ENCODE measurements around the gene IGFALS.

Gene IGFALS

GRCh38 chr16:1776991-1777374, 16.5 kb downstream of the IGFALS start:
- no peak for DNase-seq (ENCODE audit: low spot score)

DNA sequence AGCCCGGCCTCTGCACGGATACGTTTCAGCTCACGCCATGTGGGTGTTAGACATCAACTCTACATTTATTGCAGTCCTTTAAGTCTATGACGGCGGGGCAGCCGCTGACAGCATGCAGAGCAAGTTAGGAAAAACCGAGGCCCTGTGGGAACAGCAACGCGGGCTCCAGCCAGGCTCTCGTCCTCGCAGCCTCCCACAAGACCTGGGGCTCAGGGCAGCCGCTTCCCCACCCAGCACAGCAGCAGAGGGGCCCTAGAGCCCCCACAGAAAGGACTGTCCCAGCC, 16.9 kb downstream of the IGFALS start:
- DNase-seq (ENCODE audit: low spot score) = no peak

DNA sequence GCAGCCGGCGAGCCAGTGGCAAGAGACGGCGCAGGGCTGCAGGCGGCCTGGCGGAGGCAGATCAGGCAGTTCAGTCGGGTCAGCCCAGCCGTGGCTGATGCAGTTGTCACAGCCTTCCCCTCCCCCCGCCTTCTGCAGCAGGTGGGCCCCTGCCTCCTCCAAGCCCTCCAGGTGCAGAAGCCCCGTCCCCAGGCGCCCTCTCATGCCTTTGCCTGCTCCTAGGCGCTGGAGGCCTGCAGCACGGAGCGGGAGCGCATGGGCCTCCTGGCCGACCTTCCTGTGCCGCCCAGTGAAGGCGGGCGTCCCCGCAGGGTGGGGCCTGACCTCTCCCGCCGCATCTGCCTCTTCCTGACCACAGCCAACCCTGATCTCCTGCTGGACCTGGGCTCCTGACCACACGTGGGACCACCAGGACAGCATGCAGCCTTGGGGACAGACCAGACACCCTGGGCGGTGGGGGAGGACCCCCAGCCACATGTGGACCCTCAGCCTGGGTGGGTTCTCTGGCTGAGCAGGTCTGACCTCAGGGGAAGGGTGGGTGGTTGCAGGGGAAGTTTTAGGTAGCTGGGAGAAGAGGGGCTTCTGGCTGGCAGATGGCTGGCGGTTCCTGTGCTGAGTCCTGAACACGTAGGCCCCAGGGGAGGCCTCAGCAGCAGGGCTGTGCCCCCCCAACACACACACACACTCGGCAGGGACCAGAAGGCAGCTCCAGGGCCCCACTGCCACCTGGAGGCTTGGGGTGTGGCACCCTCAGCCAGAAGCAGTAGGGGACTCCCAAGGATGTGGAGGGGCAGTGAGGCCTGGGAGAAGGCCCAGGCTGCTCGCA, 17.4 kb downstream of the IGFALS start:
- no peak for DNase-seq (ENCODE audit: low spot score)

GRCh38 chr16:1775006-1775845, 18.3 kb downstream of the IGFALS start:
- no peak for DNase-seq (ENCODE audit: low spot score)

GRCh38 chr16:1774448-1774780, 19.1 kb downstream of the IGFALS start:
- DNase-seq (ENCODE audit: low spot score) = no peak

GRCh38 chr16:1773703-1774447, 19.6 kb downstream of the IGFALS start:
- DNase-seq (ENCODE audit: low spot score) = no peak

- peak; percentile 89 for DNase-seq (ENCODE audit: low spot score)
These were observed 20.4 kb downstream of the IGFALS start, which contains the start of gene MRPS34 for GRCh38 chr16:1772908-1773702. TSS of gene MRPS34 (minus strand) at chr16:1773134. CDS start at chr16:1773119, 15 bp downstream.

DNA sequence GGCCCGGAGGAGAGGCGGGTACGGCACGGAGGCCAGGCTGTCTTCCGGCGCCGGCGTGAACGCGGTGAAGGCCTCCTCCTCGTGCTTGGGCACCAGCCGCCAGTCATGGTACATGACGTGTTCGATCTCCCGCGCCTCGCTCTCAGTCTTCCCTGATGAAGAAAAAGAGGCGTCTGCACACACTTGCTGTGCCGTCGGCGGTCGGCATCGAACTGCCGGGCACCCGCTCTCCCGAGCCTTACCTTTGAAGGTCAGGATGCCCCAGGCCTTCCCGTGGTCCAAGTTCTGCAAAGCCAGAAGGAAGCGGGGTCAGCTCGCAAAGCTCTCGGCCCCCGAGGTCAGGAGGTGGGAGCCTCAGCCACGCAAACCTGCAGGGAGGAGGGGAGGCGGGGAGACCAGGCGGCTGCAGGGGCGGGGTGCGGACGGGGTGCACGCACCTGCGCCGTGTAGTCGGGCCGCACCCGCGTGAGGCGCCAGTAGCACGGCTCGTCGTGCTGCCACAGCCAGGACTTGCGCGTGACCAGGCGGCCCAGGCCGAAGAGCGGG, 21.1 kb downstream of the IGFALS start, which contains the start of gene EME2:
TSS of gene EME2 (plus strand) at position 449 of the 546 bp plus-strand sequence. CDS start 418 bp downstream, outside the sequence.
- DNase-seq (ENCODE audit: low spot score) = no peak

GRCh38 chr16:1771864-1772361, 21.6 kb downstream of the IGFALS start:
- DNase-seq (ENCODE audit: low spot score) = no peak

- DNase-seq (ENCODE audit: low spot score) = peak; percentile 90
These were observed 22.2 kb downstream of the IGFALS start, which contains the start of gene NME3 for GRCh38 chr16:1771188-1771863. TSS of gene NME3 (minus strand) at chr16:1771543. CDS start at chr16:1771534, 9 bp downstream.

- no peak for DNase-seq (ENCODE audit: low spot score)
These were observed 22.9 kb downstream of the IGFALS start for GRCh38 chr16:1770328-1771187.

- DNase-seq (ENCODE audit: low spot score) = no peak
These were observed 23.9 kb downstream of the IGFALS start for GRCh38 chr16:1769402-1770300.

GRCh38 chr16:1768767-1769401, 24.6 kb downstream of the IGFALS start:
- DNase-seq (ENCODE audit: low spot score) = no peak

GRCh38 chr16:1768061-1768766, 25.3 kb downstream of the IGFALS start:
- no peak for DNase-seq (ENCODE audit: low spot score)

DNA sequence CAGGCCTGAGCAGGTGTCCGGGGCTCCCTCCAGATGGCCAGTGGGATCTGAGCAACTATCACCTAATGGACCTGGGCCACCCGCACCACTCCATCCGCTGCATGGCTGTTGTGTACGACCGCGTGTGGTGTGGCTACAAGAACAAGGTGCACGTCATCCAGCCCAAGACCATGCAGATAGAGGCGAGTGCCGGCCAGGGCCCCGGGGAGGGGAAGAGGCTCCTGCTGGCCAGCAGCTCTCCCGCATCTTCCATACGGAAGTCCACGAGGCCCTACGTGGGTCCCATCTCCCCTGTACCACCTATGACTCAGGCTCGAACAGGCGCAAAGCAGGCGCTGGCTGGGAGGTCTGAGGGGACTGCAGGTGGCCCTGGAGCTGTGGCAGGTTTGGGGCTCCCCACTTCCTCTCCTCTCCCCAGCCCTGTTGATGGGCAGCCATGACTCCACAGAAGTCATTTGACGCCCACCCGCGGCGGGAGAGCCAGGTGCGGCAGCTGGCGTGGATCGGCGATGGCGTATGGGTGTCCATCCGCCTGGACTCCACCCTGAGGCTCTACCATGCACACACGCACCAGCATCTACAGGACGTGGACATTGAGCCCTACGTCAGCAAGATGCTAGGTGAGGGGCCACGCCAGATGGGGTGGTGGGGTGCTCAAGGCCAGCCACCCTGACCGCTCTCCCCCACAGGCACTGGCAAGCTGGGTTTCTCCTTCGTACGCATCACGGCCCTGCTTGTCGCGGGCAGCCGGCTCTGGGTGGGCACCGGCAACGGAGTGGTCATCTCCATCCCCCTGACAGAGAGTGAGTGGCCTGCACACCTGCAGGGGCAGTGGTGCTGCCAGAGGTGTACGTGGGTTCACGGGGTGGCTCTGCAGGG, 26.1 kb downstream of the IGFALS start:
- DNase-seq (ENCODE audit: low spot score) = no peak

DNA sequence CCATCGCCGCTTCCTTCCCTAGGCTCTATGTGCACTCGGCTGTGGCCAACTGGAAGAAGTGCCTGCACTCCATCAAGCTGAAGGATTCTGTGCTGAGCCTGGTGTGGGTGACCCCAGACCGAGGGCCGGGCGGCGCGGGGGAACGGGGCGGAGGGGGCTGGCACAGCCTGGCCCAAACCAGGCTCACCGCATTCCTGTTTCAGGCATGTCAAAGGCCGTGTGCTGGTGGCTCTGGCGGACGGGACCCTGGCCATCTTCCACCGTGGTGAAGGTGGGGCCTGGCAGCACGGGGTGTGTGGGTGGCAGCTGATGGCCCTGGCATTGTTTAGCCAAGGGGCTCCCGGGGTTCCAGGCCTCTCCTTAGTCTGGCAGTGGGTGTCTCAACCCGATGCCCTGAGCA, 26.8 kb downstream of the IGFALS start:
- DNase-seq (ENCODE audit: low spot score) = no peak

Data from left forelimb (tissue), 1 donor.